Stimulated activated CD4-positive, alpha-beta T cell treated with anti-CD3 and anti-CD28 coated beads, Interleukin-15, amount 100 ng/mL, for 1 hour (primary cell): ENCODE data around the gene PPHLN1.
A peak's percentile ranks its signal among the peaks of the same experiment; 100 is the strongest.

Source experiments
- DNase-seq, 2 donors: peaks; one replicate each; pipeline ENCODE4 v3.0.0-alpha.2; 2020; ENCODE audit warnings: low read depth in 1 of 2, low spot score in 1 of 2

PPHLN1 gene

GRCh38 chr12:42325653-42326474, at the start of gene PPHLN1, which contains the start of gene ZCRB1:
Gene PPHLN1 (plus strand): TSS chr12:42326167. CDS start chr12:42335903, 9,736 bp downstream.
Gene ZCRB1 (minus strand): TSS chr12:42326094. CDS start chr12:42324102, 1,992 bp downstream.
- DNase-seq, result peak; percentile 36 to 69

GRCh38 chr12:42277396-42278127, 48.4 kb upstream of the PPHLN1 start:
- no peak for DNase-seq

GRCh38 chr12:42278128-42278510, 47.8 kb upstream of the PPHLN1 start:
- no peak for DNase-seq

GRCh38 chr12:42281278-42281677, 44.7 kb upstream of the PPHLN1 start:
- no peak for DNase-seq

GRCh38 chr12:42281844-42282243, 44.1 kb upstream of the PPHLN1 start:
- no peak for DNase-seq

- DNase-seq, result no peak
Observed at GRCh38 chr12:42282294-42282693, 43.7 kb upstream of the PPHLN1 start.

- DNase-seq, result no peak
Observed at GRCh38 chr12:42283739-42284138, 42.2 kb upstream of the PPHLN1 start.

GRCh38 chr12:42284157-42284556, 41.8 kb upstream of the PPHLN1 start:
- DNase-seq, result no peak

GRCh38 chr12:42284876-42285275, 41.1 kb upstream of the PPHLN1 start:
- no peak for DNase-seq

- DNase-seq, result no peak
Observed at GRCh38 chr12:42285431-42285830, 40.5 kb upstream of the PPHLN1 start.

- DNase-seq, result no peak
Observed at GRCh38 chr12:42286741-42287140, 39.2 kb upstream of the PPHLN1 start.

- no peak for DNase-seq
Observed at GRCh38 chr12:42288544-42288943, 37.4 kb upstream of the PPHLN1 start.

- DNase-seq, result no peak
Observed at GRCh38 chr12:42291680-42292079, 34.3 kb upstream of the PPHLN1 start.

GRCh38 chr12:42296503-42297109, 29.4 kb upstream of the PPHLN1 start:
- no peak for DNase-seq

GRCh38 chr12:42298887-42299286, 27.1 kb upstream of the PPHLN1 start:
- no peak for DNase-seq

- DNase-seq, result peak in 1 of 2 donors; percentile 38
Observed at GRCh38 chr12:42299392-42300308, 26.3 kb upstream of the PPHLN1 start.

- no peak for DNase-seq
Observed at GRCh38 chr12:42306297-42306696, 19.7 kb upstream of the PPHLN1 start.

GRCh38 chr12:42308390-42308789, 17.6 kb upstream of the PPHLN1 start:
- DNase-seq, result no peak

- no peak for DNase-seq
Observed at GRCh38 chr12:42309996-42310395, 16.0 kb upstream of the PPHLN1 start.

GRCh38 chr12:42315108-42315507, 10.9 kb upstream of the PPHLN1 start:
- no peak for DNase-seq

- DNase-seq, result no peak
Observed at GRCh38 chr12:42320796-42321195, 5.2 kb upstream of the PPHLN1 start.
